ENCODE data around the gene TAGLN3.
A peak's percentile ranks its signal among the peaks of the same experiment; 100 is the strongest.

Gene TAGLN3

DNA sequence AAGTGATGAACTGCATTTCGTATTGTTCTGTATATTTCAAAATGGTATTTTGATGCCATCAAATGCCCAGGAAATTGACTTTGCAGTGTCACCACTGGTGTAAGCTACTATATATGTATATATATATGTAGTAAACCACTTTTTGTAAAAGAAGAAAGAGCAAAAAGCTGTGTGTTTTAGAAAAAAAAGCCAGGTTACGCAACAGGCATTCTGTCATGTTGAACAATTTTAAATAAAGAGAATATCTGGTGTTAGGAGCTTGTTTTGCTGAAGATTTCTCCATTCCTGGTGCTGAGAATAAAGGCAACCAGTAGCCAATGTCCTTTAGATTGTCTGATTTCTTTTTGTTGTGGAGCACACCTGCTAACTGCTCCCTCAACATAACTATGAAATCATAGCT is 23.6 kb upstream of the TAGLN3 start:
- no peak overlapping the region for H3K4me3 ChIP-seq (ENCODE audit: low read depth, low read length)
- no peak for DNase-seq (ENCODE audit: low read depth)
- no peak for TF ChIP-seq CTCF (IDR thresholded peaks at IDR 0.05; ENCODE audit: control insufficient read depth, extremely low read depth, insufficient read depth)

DNA sequence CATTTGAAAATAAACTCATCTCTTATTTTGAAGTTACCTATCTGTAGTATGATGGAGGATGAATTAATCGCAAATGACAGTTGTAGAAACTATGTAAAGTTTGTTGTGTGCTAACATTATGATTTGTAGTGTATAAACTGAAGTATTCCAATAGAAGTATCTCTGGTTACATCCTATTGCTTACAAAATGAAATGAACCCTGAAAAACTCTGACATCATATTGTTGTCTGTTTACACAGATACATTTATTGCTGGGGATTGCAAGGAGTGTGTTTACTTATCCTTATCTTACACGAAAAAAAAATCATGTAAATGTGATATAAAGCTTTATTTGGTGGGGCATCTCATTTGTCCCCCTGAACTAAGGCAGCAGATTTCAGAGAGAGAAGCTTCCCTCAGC is 22.5 kb upstream of the TAGLN3 start:
- no peak for DNase-seq (ENCODE audit: low read depth)
- no peak overlapping the region for H3K4me3 ChIP-seq (ENCODE audit: low read depth, low read length)
- no peak for TF ChIP-seq CTCF (IDR thresholded peaks at IDR 0.05; ENCODE audit: control insufficient read depth, extremely low read depth, insufficient read depth)

DNA sequence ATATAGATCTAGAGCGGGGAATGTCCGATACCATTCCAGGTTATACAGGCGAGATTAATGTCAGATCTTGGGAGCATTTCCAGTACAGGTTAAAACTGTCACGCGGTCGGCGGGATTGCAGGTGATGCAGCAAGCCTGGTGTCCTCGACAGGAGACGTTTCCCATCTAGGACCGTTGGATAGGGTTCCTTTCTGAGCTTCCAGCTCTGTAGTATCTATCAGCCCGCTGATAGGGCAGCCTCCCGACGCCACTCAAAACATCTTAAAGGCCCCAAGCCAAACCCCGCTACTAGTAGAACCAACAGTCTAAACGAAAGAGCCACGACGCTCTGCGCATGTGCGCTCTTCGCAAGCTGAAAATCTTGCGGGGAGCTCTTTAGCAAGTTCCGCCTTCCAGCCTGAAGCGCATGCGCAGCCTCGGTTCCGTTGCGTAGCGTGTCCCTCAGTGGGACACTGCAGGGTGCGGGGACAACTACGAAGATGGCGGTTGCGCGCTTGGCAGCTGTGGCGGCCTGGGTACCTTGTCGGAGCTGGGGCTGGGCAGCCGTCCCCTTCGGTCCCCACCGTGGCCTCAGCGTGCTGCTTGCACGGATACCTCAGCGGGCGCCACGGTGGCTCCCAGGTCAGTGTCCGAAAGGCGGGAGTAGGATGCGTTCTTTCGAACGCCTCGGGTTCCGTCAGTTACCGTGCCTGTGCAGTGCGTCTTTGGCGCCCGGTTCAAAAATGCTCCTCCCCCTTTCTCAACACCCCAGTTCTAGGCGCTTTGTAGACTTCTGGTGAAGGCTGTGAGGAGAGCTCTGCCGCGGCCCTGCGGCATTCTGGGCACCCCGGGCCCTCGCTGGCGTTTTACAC is 19.9 kb upstream of the TAGLN3 start, which contains the start of gene ABHD10:
Gene ABHD10, plus strand, starts transcription at position 444 of the 851 bp plus-strand sequence. Its CDS starts 36 bp downstream, at position 480.
- no peak for TF ChIP-seq CTCF (IDR thresholded peaks at IDR 0.05; ENCODE audit: control insufficient read depth, extremely low read depth, insufficient read depth)
- peak; percentile 97 for DNase-seq (ENCODE audit: low read depth)
- H3K4me3 ChIP-seq (ENCODE audit: low read depth, low read length) = peak within 1 kb of the TSS; percentile 84

GRCh38 chr3:111979434-111980038 is 19.2 kb upstream of the TAGLN3 start:
- TF ChIP-seq CTCF (IDR thresholded peaks at IDR 0.05; ENCODE audit: control insufficient read depth, extremely low read depth, insufficient read depth) = no peak
- no peak for DNase-seq (ENCODE audit: low read depth)
- H3K4me3 ChIP-seq (ENCODE audit: low read depth, low read length) = peak overlapping the region; percentile 84

GRCh38 chr3:111980716-111981456 is 17.8 kb upstream of the TAGLN3 start:
- TF ChIP-seq CTCF (IDR thresholded peaks at IDR 0.05; ENCODE audit: control insufficient read depth, extremely low read depth, insufficient read depth) = no peak
- no peak overlapping the region for H3K4me3 ChIP-seq (ENCODE audit: low read depth, low read length)
- no peak for DNase-seq (ENCODE audit: low read depth)

DNA sequence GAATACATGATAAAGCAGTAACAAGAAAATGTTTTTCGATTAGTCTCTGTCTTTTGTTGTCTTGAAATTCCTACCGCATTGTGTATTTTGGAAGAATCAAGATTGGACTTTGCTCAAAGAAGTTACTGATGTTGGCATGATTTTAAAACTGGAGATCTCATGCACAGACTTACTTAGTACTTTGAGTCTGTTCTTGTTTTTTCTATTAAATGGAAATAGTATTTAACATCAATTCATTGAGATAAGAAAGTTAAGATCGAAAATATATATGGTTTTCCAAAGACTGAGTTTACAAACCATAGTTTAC is 17.3 kb upstream of the TAGLN3 start:
- H3K4me3 ChIP-seq (ENCODE audit: low read depth, low read length) = no peak overlapping the region
- no peak for TF ChIP-seq CTCF (IDR thresholded peaks at IDR 0.05; ENCODE audit: control insufficient read depth, extremely low read depth, insufficient read depth)
- no peak for DNase-seq (ENCODE audit: low read depth)

Measured in LNCaP clone FGC (cell line).